ENCODE results near the gene PRKCD.

PRKCD gene

DNA sequence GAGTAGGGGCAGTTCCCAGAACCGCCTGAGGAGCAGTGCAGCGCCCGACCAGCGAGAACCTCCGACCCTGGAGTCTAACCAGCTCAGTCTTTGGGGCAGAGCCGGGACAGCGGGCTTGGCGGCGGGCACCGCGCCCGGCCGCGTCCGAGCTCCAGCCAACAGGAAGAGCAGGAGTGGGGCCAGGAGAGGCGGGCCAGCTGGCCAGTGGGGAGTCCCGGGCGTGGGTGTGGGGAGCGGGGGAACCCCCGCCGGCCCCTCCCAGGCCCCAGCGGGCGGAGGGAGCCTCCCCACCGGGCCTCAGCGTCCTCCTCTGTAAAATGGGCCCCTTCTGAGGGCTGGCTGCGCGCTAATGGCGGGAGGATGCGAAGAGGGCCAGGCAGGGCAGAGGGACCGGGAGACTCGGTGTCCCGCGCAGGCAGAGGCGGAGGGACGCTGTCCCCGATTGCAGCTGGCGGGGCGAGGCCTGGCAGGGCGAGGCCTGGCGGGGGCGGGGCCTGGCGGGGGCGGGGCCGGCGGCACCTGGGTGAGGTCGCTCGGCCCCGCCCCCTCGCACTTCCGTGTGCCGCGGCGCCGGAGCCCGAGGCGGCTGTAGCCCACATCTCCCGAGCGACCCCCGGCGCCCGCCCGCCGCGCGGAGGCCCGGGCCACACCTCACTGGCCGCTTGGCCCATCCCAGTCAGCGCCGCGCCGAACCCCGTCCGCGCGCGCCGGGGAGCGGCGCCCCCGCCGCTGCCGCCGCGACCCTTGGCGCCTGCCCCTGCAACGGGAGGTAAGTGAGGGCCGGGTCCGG lies at the start of gene PRKCD:
Gene PRKCD, plus strand, starts transcription at position 550 of the 790 bp plus-strand sequence. CDS start 17,214 bp downstream, outside the sequence.
- DNase-seq = peak; percentile 78

DNA sequence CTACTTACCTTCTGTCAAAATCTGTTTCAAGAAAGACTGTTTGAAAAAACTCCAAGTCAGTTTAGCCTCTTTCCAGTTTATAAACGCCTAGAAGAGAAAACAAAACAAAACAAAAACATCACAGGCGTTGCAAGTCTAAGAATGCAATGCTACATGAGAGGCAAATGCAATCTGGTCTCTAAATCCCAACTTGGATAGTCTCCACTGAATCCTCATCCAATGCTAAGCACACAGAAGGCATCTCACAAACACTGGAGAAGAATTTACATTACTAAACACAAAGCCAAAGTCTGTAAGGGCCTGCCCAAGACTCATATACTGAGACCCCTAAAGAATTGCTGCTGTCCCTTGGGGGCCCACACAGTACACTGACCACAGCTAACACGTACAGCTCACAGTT lies 49.2 kb upstream of the PRKCD start:
- no peak for DNase-seq

DNA sequence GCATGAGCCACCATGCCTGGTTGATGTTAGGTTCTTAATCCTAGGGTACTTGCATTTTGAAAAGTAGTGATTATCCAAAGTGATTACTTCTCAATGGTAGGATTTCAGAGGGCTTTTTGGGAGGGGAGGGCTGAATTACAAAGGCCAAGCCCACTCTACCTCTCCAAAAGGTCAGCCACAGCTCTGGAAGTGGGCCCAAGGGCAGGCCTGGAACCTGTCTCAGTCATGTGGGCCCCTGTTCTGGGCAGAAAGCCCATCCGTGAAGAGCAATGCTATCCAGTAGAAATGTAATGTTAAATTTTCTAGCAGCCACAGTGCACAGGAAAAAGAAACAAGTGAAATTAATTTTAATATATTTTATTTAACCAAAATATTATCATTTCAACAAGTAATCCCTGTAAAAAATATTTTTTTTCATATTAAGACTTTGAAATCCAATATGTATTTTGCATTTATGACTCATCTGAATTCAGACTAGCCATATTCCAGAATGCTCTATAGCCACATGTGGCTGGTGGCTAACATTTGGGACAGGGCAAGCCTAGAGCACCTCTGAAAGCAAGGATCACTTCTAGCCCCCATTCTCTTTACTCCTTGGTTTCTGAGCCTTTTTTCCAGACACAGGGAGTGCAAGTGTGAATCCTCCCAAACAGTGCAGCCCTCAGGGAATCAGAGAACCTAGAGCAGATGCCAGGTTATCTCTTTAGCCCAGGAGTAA lies 47.6 kb upstream of the PRKCD start:
- DNase-seq = no peak

DNA sequence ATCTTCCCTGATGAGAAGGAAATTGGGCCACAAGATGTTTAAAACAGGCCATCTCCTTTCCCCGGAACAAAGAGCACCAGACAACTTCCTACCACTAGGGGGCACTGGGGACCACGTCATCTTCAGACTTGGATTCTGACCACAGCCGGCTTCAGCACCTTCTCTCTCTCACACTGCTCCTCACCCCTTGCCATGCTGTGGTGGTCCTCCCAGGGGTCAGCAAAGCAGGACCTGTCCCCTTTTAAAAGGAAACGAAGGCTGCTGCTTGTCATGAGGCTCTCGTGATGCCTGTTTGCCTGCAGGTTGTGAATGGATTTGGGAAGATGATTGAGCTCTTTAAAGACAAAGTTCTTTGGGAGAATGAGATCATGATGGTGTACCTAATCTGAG lies 47.0 kb upstream of the PRKCD start:
- peak; percentile 78 for DNase-seq

DNA sequence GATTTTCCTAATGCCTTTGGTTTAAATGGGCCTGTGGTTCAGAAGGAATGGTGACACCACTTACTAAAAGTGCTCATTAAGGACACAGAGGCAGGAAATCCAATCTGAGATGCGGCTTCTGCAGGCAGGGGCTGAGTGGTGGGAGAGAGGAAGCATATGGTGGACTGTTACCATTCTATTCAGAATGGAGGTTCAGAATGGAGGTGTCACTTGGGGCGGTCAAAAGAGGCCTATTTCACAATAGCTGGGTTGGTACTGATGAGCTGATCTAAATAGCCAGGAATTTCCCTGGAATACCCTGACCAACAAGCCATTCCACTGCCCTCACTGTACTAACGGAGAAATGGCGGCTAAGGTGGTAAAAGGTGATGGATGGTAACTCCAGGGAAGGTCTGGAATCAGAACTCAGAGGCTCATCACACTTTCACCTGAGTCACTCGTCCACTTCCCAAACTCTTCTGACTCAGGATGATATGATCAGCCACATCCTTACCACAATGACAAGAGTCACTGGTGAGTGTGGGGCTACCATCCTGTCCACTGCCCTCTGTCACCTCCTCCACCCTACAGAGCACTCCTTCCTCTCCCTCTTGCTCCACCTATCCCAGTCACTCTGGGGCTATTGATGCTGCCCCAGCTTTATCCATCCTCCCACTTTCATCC lies 46.5 kb upstream of the PRKCD start:
- DNase-seq = no peak

DNA sequence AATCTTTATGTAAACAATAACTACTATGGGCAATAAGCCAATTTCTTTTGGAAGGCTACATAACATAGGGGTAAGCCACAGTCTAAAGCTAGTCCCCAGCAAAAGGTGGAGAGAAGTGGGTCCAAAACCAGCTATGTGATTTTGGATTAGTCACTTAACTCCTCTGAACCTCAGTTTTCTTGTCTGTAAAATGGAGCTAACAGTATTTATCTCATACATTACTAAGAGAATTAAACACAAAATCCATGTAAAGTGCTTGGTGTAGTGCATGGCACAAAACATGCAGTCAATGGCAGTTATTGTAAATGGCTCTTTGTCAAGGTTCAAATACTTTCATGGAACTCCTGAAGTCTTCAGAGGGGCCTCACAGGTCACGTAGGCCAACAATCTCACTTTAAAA lies 44.1 kb upstream of the PRKCD start:
- no peak for DNase-seq

DNA sequence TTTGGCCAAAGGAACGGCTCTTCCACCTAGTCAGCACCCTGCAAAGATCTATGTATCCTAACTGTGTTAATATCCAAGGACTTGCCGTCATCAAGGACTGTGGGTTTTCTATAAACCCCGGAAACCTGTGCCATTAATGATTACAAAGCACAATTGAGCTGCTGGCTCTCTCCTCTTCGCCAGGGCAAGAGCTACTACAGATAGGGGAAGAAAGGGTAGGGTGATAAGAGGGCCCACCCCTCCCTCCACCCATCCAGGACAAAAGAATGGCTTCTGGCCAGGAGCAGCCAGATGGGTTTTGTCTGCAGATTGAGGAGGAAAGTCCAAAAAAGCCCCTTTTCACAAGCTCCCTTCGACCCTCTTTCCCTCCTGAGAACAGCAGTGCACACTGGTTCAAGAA lies 40.7 kb upstream of the PRKCD start:
- DNase-seq = no peak

DNA sequence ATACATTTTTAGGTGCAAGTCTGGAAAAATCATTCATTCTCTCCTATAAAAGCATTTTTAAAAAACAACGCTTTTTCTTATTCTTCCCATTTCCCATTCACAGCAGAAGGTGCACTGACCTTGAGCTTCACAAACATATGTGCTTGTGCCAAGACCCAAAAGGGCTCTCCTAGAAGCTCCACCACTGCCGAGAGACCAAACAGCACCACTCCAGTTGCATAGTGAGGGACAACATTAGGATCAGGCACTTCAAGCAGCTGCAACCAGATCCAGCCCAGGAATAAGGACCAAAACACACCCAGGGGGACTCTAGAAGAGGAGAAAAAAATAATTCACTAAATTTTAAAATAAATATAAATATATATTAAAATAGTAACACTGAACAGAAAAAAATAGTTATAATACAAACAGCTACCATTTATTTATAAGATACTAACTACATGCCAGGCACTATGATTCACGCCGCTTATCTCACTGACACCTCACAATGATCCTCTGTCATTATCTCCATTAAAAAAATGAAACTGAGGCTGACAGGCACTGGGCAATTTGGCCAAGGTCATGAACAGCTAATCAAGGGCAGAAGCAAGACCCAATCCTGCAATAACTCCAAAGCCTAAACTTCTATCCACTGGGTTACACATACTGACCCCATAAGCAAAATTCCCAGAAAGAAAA lies 38.6 kb upstream of the PRKCD start:
- DNase-seq = no peak

DNA sequence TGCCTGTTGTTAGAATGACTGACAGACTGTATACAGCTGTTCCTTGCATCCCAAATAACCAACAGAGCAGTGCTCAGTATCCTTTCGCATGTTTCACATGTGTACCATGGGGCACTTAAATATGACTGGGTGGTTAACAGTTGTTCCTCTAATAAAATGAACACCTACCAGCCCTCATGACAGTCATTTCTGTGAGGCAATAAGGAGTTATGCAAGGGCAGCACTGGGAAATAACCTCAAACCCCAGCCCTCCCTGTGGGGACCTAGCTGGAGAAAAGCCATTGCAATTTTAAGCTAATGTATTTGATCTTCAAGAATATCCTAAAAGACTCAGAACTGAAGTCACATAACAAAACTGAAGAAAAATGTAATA lies 38.1 kb upstream of the PRKCD start:
- DNase-seq = no peak

DNA sequence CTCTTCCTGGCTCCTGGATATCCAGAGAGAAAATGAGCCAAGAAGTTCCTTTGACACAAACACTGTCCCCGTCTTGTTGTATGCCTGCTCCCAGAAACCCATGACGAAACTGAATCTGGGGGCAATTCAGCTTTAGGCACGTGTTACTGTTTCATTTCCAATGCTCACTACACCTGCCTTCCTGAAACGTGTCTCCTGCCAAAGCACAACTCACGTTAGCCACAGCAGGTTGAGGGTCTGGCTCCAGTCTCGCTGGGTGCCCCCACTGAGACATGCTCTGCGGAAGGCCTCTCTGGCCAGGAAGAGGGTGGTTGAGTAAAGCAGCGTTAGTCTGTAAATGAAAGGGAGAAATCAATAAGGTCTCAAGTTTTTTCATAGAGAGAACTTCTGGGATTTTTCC lies 37.5 kb upstream of the PRKCD start:
- no peak for DNase-seq

DNA sequence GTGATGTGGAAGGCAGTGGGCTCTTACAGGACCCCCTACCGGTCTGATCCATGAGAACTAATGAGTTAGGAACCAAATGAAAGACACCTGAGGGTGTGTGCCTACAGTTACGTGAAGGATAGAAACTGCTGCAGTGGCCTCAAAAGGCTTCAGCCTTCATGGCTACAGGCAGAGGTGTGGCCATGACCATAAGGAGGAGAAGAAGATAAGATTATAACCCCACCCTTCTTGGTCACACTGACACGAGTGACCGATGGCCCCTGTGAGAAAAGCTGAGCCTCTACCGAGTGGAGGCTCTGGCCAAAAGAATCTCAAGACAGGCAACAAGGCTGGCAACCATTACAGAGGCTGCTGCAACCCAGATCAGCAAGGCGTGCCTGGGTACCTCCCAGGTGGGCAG lies 37.1 kb upstream of the PRKCD start:
- DNase-seq = no peak

DNA sequence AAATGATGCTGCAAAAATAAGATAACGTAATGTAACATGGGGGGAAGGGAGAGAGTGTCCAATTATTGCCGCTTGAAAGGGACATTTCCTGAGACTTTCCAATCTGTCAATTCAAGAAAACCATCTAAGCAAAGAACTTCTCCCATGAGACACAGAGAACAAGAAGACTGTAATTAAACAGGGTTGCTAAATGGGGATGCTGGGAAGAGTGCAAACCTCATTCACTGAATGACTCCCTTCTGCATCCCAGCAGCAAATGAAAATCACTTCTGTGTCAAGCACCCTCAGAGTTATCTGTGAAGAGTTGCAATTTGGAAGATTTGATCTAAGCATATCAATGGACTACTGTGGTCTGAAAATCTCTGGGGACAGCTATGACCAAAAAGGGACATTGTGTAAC lies 34.4 kb upstream of the PRKCD start:
- no peak for DNase-seq

DNA sequence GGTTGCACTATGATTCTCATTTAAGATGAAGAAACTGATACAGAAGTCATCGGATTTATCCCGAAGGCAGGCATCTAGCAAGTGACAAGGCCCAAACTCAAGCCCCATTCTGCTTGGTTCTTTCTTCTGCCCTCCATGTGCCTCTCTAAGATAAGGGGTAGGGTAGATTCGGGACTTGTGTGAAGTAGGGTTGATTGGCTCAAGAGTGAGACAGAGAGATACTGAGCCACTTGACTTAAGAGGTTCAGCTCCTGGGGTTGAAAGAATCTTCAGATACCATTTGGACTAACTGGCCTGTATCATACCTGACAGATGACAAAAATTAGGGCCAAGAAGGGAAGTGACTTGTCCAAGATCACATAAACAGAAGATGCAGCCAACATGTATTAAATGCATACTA lies 31.7 kb upstream of the PRKCD start:
- no peak for DNase-seq

DNA sequence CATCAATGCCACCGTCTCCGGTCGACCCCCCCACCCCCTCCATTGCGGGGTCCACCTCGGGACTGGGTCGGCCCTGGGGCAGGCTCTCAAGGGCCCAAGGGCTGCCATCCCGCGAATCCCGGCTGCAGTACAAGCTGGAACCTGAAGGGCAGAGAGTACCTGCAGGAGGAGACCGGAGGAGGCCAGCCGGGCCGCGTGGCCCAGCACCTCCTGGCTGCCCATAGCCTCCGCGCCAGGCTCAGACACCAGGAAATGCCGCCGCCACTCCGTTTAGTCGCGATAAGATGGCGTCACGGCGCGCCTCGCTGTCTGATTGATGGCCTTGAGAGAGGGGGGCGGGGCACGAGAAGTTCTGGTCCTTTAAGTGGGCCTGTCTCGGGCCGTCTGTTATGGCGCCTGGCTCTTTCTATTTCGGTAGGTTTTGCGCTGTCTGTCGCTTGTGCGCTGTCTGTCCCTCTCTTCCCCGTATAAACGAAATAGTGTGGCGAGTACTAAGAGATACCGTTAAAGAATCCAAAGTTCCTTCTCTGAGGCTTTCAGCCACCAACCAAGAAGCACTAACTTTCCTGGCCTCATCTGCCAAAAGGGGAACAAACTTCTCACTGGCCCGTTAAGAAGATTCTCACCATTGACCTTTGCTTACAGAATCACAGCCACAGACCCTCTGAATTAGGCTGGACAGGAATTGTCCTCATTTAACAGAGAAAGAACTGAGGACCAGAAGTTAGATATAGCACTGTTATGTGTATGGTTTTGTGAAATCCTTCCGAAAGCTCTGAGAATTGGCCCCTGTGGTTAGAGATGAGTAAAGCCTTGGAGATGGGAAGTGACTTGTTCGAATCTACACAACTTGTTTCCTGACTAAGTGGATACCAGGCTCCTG lies 30.6 kb upstream of the PRKCD start, which contains the start of gene RFT1:
Gene RFT1, minus strand, starts transcription at position 257 of the 883 bp plus-strand sequence. Its CDS starts 35 bp downstream, at position 222.
- DNase-seq = peak; percentile 99

DNA sequence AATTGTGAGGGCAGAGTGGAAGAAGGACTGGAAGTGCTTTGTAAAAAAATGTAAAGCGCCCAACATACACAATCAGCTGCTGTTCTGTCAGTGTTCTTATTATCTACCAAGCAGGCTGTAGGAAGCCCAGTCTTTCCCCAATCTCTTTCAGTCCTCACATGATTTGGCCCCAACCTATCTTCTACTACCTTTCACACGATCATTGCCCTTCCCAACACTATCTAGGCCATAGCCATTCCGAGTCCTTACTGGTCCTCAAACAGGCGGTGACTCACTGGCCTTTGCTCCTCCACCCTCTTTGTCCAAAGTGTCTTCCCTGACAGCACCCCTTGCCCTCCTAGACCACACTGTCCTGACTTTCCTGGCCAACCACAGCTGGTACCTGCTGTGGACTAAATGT lies 29.9 kb upstream of the PRKCD start:
- DNase-seq = no peak

DNA sequence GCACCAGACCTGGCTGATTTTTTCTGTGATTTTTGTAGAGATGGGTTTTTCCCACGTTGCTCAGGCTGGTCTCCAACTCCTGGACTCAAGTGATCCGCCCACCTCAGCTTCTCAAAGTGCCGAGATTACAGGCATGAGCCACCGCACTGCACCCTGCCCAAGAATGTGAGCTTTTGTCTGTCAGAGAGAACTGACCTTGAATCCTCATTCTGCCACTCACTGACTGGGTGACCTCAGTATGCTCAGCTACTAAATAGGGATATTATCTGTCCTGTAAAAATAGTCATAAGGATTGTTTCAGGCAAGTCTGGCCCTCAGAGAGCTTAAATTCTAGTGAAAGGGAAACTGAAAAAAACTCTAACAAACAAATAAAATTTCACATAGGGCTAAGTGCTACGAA lies 28.7 kb upstream of the PRKCD start:
- DNase-seq = no peak

DNA sequence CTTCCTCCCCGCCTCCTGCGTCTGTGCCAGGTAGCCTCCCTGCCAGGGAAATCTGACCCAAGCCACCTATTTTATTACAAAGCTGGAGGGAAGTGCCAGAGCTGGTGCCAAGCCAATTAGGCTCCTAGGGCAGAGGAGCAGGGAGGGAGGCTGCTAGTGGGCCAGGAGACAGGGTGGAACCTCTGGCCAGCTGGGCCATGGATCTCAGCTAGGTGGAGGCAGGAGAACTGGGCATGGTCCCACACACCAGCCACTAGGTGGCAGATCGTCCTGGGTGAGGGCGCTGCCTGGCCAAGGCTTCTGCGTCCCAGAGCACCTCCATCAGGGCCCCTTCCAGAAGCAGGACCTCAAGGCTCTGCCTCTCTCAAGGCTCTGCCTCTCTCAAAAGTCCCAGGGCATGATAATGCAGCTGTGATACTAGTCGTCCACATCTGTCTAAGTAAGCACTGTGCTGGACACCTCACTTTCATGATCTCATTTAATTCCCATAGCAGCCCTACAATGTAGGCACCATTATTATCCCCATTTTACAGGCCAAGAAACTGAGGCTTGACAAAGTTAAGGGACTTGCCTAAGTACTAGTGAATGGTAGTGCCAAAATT lies 26.3 kb upstream of the PRKCD start:
- peak; percentile 54 for DNase-seq

DNA sequence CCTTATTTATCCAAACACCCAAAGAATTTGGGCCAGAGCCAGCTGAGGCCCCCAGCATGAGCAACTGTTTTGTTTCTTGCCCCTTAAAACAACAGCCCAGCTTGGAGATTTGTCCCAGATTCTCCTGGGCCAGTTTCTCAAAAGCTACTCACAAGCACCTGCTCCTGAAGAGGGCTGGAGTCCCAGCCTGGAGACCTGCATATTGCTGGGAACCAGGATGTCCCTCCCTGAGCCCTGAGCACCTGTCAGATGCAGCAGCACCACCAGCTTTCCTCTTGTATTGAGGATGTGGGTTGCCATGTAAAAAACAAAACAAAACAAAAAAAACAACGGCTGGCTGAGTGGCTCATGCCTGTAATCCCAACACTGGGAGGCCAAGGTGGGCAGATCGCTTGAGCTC lies 23.8 kb upstream of the PRKCD start:
- DNase-seq = no peak

DNA sequence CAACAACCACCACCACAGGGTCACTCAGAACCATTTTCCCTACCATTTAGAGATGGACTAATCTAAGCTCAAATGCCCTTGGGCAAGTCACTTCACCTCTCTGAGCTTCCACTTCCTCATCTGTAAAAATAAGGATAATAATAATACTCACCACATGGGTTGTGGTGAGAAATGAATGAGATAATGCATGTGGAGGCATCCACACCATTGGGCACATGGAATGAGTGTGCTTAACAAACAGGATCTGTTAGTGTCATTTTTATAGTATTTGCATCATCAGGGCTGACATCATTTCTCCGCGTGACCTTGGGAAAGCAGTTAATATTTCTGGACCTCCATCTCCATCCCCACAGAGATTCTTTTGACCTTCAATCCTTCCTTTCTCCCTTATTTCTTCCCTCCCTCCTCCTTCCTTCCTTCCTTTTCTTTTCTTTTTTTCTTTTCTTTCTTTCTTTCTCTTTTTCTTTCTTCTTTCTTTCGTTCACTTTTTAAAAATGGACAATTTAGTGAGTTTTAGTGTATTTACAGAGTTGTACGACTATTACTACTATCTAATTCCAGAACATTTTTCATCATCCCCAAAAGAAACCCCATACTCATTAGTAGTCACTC lies 23.1 kb upstream of the PRKCD start:
- DNase-seq = no peak

DNA sequence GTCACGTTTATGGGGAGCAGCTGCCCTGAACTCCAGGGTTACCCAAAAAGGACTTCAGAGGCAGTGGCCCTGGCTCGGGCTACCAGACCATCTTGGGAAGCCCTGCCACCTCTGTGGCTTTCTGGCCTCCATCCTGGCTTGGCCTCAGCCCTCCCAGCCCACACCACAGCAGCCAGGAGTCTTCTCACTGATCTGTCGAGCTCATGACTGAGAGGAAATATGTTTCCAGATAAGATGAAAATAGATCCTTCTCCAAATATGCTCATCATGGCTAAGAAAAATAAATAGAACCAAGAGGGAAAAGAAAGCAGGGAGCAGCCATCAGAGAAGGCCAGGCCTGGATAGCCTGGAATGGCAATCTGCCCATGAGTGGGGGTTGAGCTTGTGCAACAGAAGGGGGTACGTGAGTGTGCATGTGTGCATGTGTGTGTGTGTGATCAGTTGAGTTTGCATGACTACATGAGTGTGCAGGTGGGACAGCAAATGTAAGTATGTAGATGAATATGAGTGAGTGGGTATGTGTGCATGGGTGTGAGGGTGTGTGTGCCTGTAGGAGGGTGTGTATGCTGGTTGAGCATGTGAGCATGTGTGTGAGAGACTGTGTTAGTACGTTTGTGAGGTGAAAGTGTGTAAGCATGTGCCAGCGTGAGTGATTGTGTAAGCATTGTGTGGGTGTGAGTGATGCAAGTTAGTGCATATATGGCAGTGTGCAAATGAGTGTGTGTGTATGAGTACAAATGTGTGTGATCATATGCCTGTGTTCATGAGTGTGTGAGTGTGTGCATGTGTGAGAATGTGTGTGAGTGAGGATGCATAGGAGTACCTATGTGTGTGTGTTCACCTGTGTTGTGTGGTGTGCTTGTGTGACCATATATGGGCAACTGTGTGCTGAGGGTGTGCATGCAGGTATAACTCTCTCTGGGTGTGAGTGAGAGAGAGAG lies 20.8 kb upstream of the PRKCD start:
- no peak for DNase-seq
